IPS-11a (cell line): ENCODE data around the gene CDO1.

Source experiments
- H3K4me3 ChIP-seq: one replicate; pipeline ENCODE4 v1.5.1; 2013; ENCODE audit warnings: low read depth, low read length, control low read depth

CDO1 gene

GRCh38 chr5:115795700-115796099 lies 20.8 kb downstream of the CDO1 start:
- no peak overlapping the region for H3K4me3 ChIP-seq

- H3K4me3 ChIP-seq = no peak overlapping the region
Observed at GRCh38 chr5:115788440-115788839, 28.0 kb downstream of the CDO1 start.

GRCh38 chr5:115787426-115787825 lies 29.0 kb downstream of the CDO1 start:
- no peak overlapping the region for H3K4me3 ChIP-seq

GRCh38 chr5:115785381-115786065 lies 30.9 kb downstream of the CDO1 start:
- H3K4me3 ChIP-seq = no peak overlapping the region

- no peak overlapping the region for H3K4me3 ChIP-seq
Observed at GRCh38 chr5:115778417-115778816, 38.0 kb downstream of the CDO1 start.

GRCh38 chr5:115776989-115777388 lies 39.5 kb downstream of the CDO1 start:
- H3K4me3 ChIP-seq = no peak overlapping the region

- no peak overlapping the region for H3K4me3 ChIP-seq
Observed at GRCh38 chr5:115775999-115776398, 40.5 kb downstream of the CDO1 start.

- H3K4me3 ChIP-seq = no peak overlapping the region
Observed at GRCh38 chr5:115774684-115775083, 41.8 kb downstream of the CDO1 start.

GRCh38 chr5:115772731-115773475 lies 43.6 kb downstream of the CDO1 start:
- no peak overlapping the region for H3K4me3 ChIP-seq

- no peak overlapping the region for H3K4me3 ChIP-seq
Observed at GRCh38 chr5:115770466-115770865, 46.0 kb downstream of the CDO1 start.

- no peak overlapping the region for H3K4me3 ChIP-seq
Observed at GRCh38 chr5:115767424-115767823, 49.0 kb downstream of the CDO1 start.

- H3K4me3 ChIP-seq = no peak overlapping the region
Observed at GRCh38 chr5:115766608-115767007, 49.9 kb downstream of the CDO1 start.

GRCh38 chr5:115758356-115758755 lies 58.1 kb downstream of the CDO1 start:
- no peak overlapping the region for H3K4me3 ChIP-seq

- no peak overlapping the region for H3K4me3 ChIP-seq
Observed at GRCh38 chr5:115755675-115756074, 60.8 kb downstream of the CDO1 start.
